G401.6 (cell line): ENCODE data around the gene CRYBA1.

Experiments
- FAIRE-seq: peaks from 2 replicates; lab custom pipeline; 2012; peaks lifted over from hg19 to GRCh38; lab: Jason Lieb, UNC

Gene CRYBA1

GRCh38 chr17:29283496-29283895 lies 36.8 kb downstream of the CRYBA1 start:
- no peak for FAIRE-seq

GRCh38 chr17:29283961-29284360 lies 37.3 kb downstream of the CRYBA1 start:
- no peak for FAIRE-seq

- FAIRE-seq: no peak
These were observed 43.2 kb downstream of the CRYBA1 start for GRCh38 chr17:29289852-29290251.

GRCh38 chr17:29291163-29291752 lies 44.6 kb downstream of the CRYBA1 start:
- FAIRE-seq: peak; percentile 93

GRCh38 chr17:29292071-29292991 lies 45.7 kb downstream of the CRYBA1 start:
- FAIRE-seq: no peak

GRCh38 chr17:29292992-29293889 lies 46.6 kb downstream of the CRYBA1 start:
- no peak for FAIRE-seq

GRCh38 chr17:29293890-29294579 lies 47.4 kb downstream of the CRYBA1 start, which contains the start of gene NUFIP2:
NUFIP2 (minus strand) TSS chr17:29294148; CDS start chr17:29294059, 89 bp downstream.
- peak; percentile 98 for FAIRE-seq

GRCh38 chr17:29294580-29294900 lies 47.9 kb downstream of the CRYBA1 start:
- FAIRE-seq: no peak

- no peak for FAIRE-seq
These were observed 48.8 kb downstream of the CRYBA1 start for GRCh38 chr17:29295420-29295819.

GRCh38 chr17:29299031-29299430 lies 52.4 kb downstream of the CRYBA1 start:
- FAIRE-seq: no peak

GRCh38 chr17:29303386-29303785 lies 56.7 kb downstream of the CRYBA1 start:
- FAIRE-seq: no peak
